Measurements from ENCODE around the gene FABP1.

GRCh38 chr2:88177556-88177955 is 49.7 kb upstream of the FABP1 start:
- TF ChIP-seq CTCF (IDR thresholded peaks at IDR 0.05) (no peak), POLR2A (IDR thresholded peaks at IDR 0.05) (no peak)
